Ovary (tissue), 3 donors: ENCODE data around the gene HCFC1R1.

Source experiments
- POLR2A ChIP-seq: fragments of 450-650 bp; IDR thresholded peaks from one replicate; pipeline ENCODE4 v1.6.1; 2017; ENCODE audit warnings: antibody characterized with exemption, mild to moderate bottlenecking, moderate library complexity
- TF ChIP-seq, protein P1 (sequence below), 3 donors: fragments of 450-650 bp in 2 of 3; fragments of 200-600 bp in 1 of 3; IDR thresholded peaks; one replicate each; pipeline versions ENCODE4 v1.5.1 to v1.8.0; 2016 to 2022; ENCODE audit warnings: antibody characterized with exemption in 3 of 3, mild to moderate bottlenecking in 1 of 3
- donor health status: DM: no; HTN: no; CAD: no.

- TF ChIP-seq, protein P1, sequence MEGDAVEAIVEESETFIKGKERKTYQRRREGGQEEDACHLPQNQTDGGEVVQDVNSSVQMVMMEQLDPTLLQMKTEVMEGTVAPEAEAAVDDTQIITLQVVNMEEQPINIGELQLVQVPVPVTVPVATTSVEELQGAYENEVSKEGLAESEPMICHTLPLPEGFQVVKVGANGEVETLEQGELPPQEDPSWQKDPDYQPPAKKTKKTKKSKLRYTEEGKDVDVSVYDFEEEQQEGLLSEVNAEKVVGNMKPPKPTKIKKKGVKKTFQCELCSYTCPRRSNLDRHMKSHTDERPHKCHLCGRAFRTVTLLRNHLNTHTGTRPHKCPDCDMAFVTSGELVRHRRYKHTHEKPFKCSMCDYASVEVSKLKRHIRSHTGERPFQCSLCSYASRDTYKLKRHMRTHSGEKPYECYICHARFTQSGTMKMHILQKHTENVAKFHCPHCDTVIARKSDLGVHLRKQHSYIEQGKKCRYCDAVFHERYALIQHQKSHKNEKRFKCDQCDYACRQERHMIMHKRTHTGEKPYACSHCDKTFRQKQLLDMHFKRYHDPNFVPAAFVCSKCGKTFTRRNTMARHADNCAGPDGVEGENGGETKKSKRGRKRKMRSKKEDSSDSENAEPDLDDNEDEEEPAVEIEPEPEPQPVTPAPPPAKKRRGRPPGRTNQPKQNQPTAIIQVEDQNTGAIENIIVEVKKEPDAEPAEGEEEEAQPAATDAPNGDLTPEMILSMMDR (IDR thresholded peaks at IDR 0.05) = no peak
- no peak for TF ChIP-seq POLR2A
Observed at GRCh38 chr16:3025032-3026002, 1.6 kb upstream of the HCFC1R1 start.
